GM12878 (cell line): ENCODE results near the gene FABP7. TPM values are rescaled to one million over a fixed set of nuclear protein-coding genes. Genes with fewer than 3 reads are reported as not detected.

ENCODE experiments used
- ATAC-seq: fragments of 200-7000 bp; cut with Tn5 transposase; 3 replicates; pipeline ENCODE4 v1.9.1; 2020; ENCODE audit warnings: mild to moderate bottlenecking, moderate library complexity
- BruUV-seq: library from RNA; stranded (reverse); fragments of 400-500 nt; replicated peaks from 2 replicates; lab custom pipeline; 2021; lab: Mats Ljungman, UMichigan
- CTCF ChIA-PET: fragments of 300-600 bp; sonication (Branson Sonifier 250); formaldehyde crosslinking; extraction: SDS; loops from one replicate; lab custom pipeline; 2021; ENCODE audit warnings: inconsistent platforms; lab: Yijun Ruan, JAX
- POLR2A ChIA-PET: fragments of 350-600 bp; formaldehyde crosslinking; extraction: SDS; loops from one replicate; lab custom pipeline; 2021; ENCODE audit warnings: inconsistent platforms; lab: Charles Lee
- RAD21 ChIA-PET: fragments of 300-600 bp; sonication (Branson Sonifier 250); formaldehyde crosslinking; loops from one replicate; lab custom pipeline; 2023; ENCODE audit warnings: antibody characterized with exemption; ENCODE audit not compliant: unreplicated experiment; lab: Charles Lee
- SMC1A ChIA-PET: fragments of 300-600 bp; sonication (Branson Sonifier 250); formaldehyde crosslinking; loops from one replicate; lab custom pipeline; 2023; ENCODE audit not compliant: unreplicated experiment, uncharacterized antibody; lab: Charles Lee
- DNase-seq: peaks from one replicate; pipeline ENCODE4 v3.0.0-alpha.2; 2011; ENCODE audit warnings: low read depth, low spot score
- FAIRE-seq: peaks from 3 replicates; lab custom pipeline; 2011; peaks lifted over from hg19 to GRCh38; lab: Jason Lieb, UNC
- H2AFZ ChIP-seq: 2 replicates; pipeline ENCODE4 v1.6.0; 2011; ENCODE audit warnings: low read depth, low read length, control low read depth; ENCODE audit not compliant: control insufficient read depth
- H3K27ac ChIP-seq: 2 replicates; pipeline ENCODE4 v1.5.1; 2011; ENCODE audit warnings: control low read depth; ENCODE audit not compliant: control insufficient read depth, insufficient read depth
- H3K27me3 ChIP-seq, 2 experiments: replicated peaks in 1 of 2; 2 replicates each; pipeline versions ENCODE4 v1.6.0 to v1.6.1; 2011; ENCODE audit warnings: low read length in 1 of 2; ENCODE audit not compliant: control insufficient read depth in 2 of 2, insufficient read depth in 2 of 2
- H3K36me3 ChIP-seq, 2 experiments: 2 replicates each; pipeline ENCODE4 v1.5.1; 2011; ENCODE audit warnings: low read length in 1 of 2; ENCODE audit not compliant: control insufficient read depth in 2 of 2, insufficient read depth in 2 of 2
- H3K4me1 ChIP-seq: 2 replicates; pipeline ENCODE4 v1.6.1; 2011; ENCODE audit warnings: mild to moderate bottlenecking, low read length, moderate library complexity, mixed read lengths; ENCODE audit not compliant: control insufficient read depth, insufficient read depth
- H3K4me2 ChIP-seq: 2 replicates; pipeline ENCODE4 v1.6.0; 2011; ENCODE audit warnings: control low read depth; ENCODE audit not compliant: control insufficient read depth, insufficient read depth
- H3K4me3 ChIP-seq: fragments of 200-600 bp; sonication (generic); 2 replicates; pipeline ENCODE4 v1.5.1; 2016
- H3K79me2 ChIP-seq: 2 replicates; pipeline ENCODE4 v1.6.0; 2011; ENCODE audit warnings: low read length; ENCODE audit not compliant: control insufficient read depth, insufficient read depth
- H3K9ac ChIP-seq: 2 replicates; pipeline ENCODE4 v1.8.0; 2011; ENCODE audit warnings: low read length, control low read depth, mixed read lengths; ENCODE audit not compliant: control insufficient read depth, insufficient read depth
- H3K9me3 ChIP-seq: replicated peaks from 3 replicates; pipeline ENCODE4 v1.5.1; 2011; ENCODE audit warnings: mild to moderate bottlenecking, low read length; ENCODE audit not compliant: control insufficient read depth, insufficient read depth
- H4K20me1 ChIP-seq: 2 replicates; pipeline ENCODE4 v1.6.0; 2011; ENCODE audit not compliant: control insufficient read depth, insufficient read depth
- BHLHE40 ChIP-seq, 2 experiments: fragments of 450-650 bp in 1 of 2; IDR thresholded peaks; 2 replicates each; pipeline ENCODE4 v1.6.1; 2011 to 2017; ENCODE audit warnings: low read depth in 2 of 2, borderline replicate concordance in 1 of 2, improper control_type of control experiment in 1 of 2, low read length in 1 of 2, mild to moderate bottlenecking in 1 of 2
- BMI1 ChIP-seq: fragments of 450-650 bp; IDR thresholded peaks from 2 replicates; pipeline ENCODE4 v1.6.1; 2016; ENCODE audit warnings: mild to moderate bottlenecking, moderate library complexity, borderline replicate concordance
- CHD4 ChIP-seq: fragments of 200-600 bp; sonication (generic); IDR thresholded peaks from 2 replicates; pipeline ENCODE4 v1.6.1; 2016; ENCODE audit warnings: mild to moderate bottlenecking
- ETV6 ChIP-seq, 2 experiments: fragments of 450-650 bp in 1 of 2; IDR thresholded peaks in 1 of 2; conservative IDR thresholded peaks in 1 of 2; 2 replicates each; pipeline ENCODE4 v1.6.1; 2014; ENCODE audit warnings: antibody characterized with exemption in 1 of 2, borderline replicate concordance in 1 of 2, low read depth in 1 of 2, mild to moderate bottlenecking in 1 of 2, moderate library complexity in 1 of 2
- HDAC2 ChIP-seq: fragments of 200-600 bp; sonication (generic); IDR thresholded peaks from 2 replicates; pipeline ENCODE4 v1.6.1; 2017
- IRF5 ChIP-seq: fragments of 450-650 bp; IDR thresholded peaks from 2 replicates; pipeline ENCODE4 v1.6.1; 2017; ENCODE audit warnings: borderline replicate concordance
- NFYA ChIP-seq: IDR thresholded peaks from 2 replicates; pipeline ENCODE4 v1.6.1; 2011; ENCODE audit warnings: low read depth, mild to moderate bottlenecking, low read length, improper control_type of control experiment, borderline replicate concordance
- NR2C2 ChIP-seq: IDR thresholded peaks from 2 replicates; pipeline ENCODE4 v1.6.1; 2011; ENCODE audit warnings: borderline replicate concordance, low read depth; ENCODE audit not compliant: control insufficient read depth, insufficient read length
- NRF1 ChIP-seq: conservative IDR thresholded peaks from 2 replicates; pipeline ENCODE4 v1.6.1; 2011; ENCODE audit warnings: mild to moderate bottlenecking, low read depth, low read length, improper control_type of control experiment
- RAD51 ChIP-seq: fragments of 450-650 bp; IDR thresholded peaks from 2 replicates; pipeline ENCODE4 v1.6.1; 2016; ENCODE audit warnings: moderate library complexity, mild to moderate bottlenecking, inconsistent platforms
- SP1 ChIP-seq: IDR thresholded peaks from one replicate; pipeline ENCODE4 v1.6.1; 2011; ENCODE audit warnings: low read depth, low read length
- TBL1XR1 ChIP-seq: IDR thresholded peaks from 2 replicates; pipeline ENCODE4 v1.6.1; 2012; ENCODE audit warnings: low read depth, low read length, improper control_type of control experiment
- WRNIP1 ChIP-seq: IDR thresholded peaks from 2 replicates; pipeline ENCODE4 v1.6.1; 2011; ENCODE audit warnings: low read depth, low read length, improper control_type of control experiment, borderline replicate concordance
- ZNF687 ChIP-seq: fragments of 450-650 bp; IDR thresholded peaks from 2 replicates; pipeline ENCODE4 v1.6.1; 2017; ENCODE audit warnings: mild to moderate bottlenecking, moderate library complexity
- WGBS: methylation state at CpG from one replicate; pipeline ENCODE4 v1.1.6; 2016; ENCODE audit warnings: low lambda C conversion rate; ENCODE audit not compliant: insufficient replicate concordance, insufficient coverage; ENCODE audit errors: missing lambda C conversion rate; 5-methylcytosine and 5-hydroxymethylcytosine counted together
- in situ Hi-C: fragments of 300-500 bp; cut with MboI; formaldehyde crosslinking; loops from 9 replicates; pipeline ENCODE4 v1.14.3; 2018; ENCODE audit warnings: mixed read lengths
- intact Hi-C: fragments of 100-400 bp; cut with micrococcal nuclease; formaldehyde crosslinking; loops from one replicate; pipeline ENCODE4 v1.14.2; 2022; ENCODE audit not compliant: unreplicated experiment
- polyA plus RNA-seq, 11 experiments: library from polyadenylated mRNA; depleted of rRNA in 4 of 11; unstranded in 6 of 11; stranded (reverse) in 5 of 11; fragments of >200 nt; fragmentation: Nextera tagmentation in 4 of 11; fragmentation: Illumina TruSeq in 1 of 11; extraction: Ambion mirVana in 4 of 11; extraction: Trizol in 1 of 11; gene quantifications; 1 replicate in 1 of 11; 2 replicates in 10 of 11; pipeline versions ENCODE4 v1.2.1 to v1.2.3, GENCODE V29; 2011 to 2016; ENCODE audit warnings: inconsistent platforms in 2 of 11, missing spikeins in 2 of 11, low read depth in 1 of 11
- total RNA-seq, 4 experiments: library from RNA; depleted of rRNA in 3 of 4; stranded (reverse); fragments of >200 nt in 3 of 4; fragmentation: Illumina TruSeq in 1 of 4; extraction: Trizol in 1 of 4; gene quantifications; 2 replicates each; pipeline versions ENCODE4 v1.2.1 to v1.2.3, GENCODE V29; 2013 to 2021
- TF ChIP-seq, protein P1 (sequence below): fragments of 450-650 bp; IDR thresholded peaks from 2 replicates; pipeline ENCODE4 v1.6.1; 2018; ENCODE audit warnings: borderline replicate concordance, mild to moderate bottlenecking; ENCODE audit not compliant: partially characterized antibody

The FABP7 gene
- total and polyA plus RNA-seq, 10 of the 15 experiments (the other 5 are each of a cell fraction or from before 2014, with no cell fraction given): not detected

GRCh38 chr6:122735582-122735981, 43.9 kb upstream of the FABP7 start (continued):
- TF ChIP-seq HDAC2 (no peak), IRF5 (no peak)

- Histone ChIP-seq H4K20me1 (no peaks in the 10 kb centered on the region), H3K27me3 (no peaks in the 10 kb centered on the region), H3K27ac (no peak overlapping the region), H3K4me1 (no peaks in the 10 kb centered on the region), H3K36me3 (no peaks in the 10 kb centered on the region), H3K9ac (no peak overlapping the region), H2AFZ (no peak overlapping the region), H3K4me2 (no peak overlapping the region), H3K79me2 (no peaks in the 10 kb centered on the region), H3K9me3 (no peaks in the 10 kb centered on the region), H3K4me3 (no peak overlapping the region)
- no TSS peak for BruUV-seq
- DNase-seq: no peak
- no peak for ATAC-seq
- intact Hi-C loops: no loop called here
- ChIA-PET POLR2A (no interaction called here), RAD21 (interaction anchor here (1.1 kb wide), 1 partner anchor 102 kb away, joined by 4 read pairs; no protein-coding TSS in a partner anchor), SMC1A (interaction anchor here (0.5 to 12.2 kb wide), 6 partner anchors 50 to 103 kb away, joined by 3 to 177 read pairs (median 4); no protein-coding TSS in a partner anchor), CTCF (interaction anchor here (23.5 kb wide), 1 partner anchor 103 kb away, joined by 640 read pairs; no protein-coding TSS in a partner anchor)
- 72% methylated on average over 4 of the region's 4 CpGs for WGBS
- in situ Hi-C loops: no loop called here
- no peak for FAIRE-seq
- TF ChIP-seq CHD4: no peak
- TF ChIP-seq SP1: no peak
- no peak for TF ChIP-seq NFYA
- no peak for TF ChIP-seq TBL1XR1
- no peak for TF ChIP-seq RAD51
- TF ChIP-seq BHLHE40 (IDR thresholded peaks at IDR 0.05; ENCODE audit: borderline replicate concordance in 1 of 2, low read depth in 2 of 2, low read length in 1 of 2): no peak
- no peak for TF ChIP-seq NR2C2
- no peak for TF ChIP-seq WRNIP1
- TF ChIP-seq, protein P1, sequence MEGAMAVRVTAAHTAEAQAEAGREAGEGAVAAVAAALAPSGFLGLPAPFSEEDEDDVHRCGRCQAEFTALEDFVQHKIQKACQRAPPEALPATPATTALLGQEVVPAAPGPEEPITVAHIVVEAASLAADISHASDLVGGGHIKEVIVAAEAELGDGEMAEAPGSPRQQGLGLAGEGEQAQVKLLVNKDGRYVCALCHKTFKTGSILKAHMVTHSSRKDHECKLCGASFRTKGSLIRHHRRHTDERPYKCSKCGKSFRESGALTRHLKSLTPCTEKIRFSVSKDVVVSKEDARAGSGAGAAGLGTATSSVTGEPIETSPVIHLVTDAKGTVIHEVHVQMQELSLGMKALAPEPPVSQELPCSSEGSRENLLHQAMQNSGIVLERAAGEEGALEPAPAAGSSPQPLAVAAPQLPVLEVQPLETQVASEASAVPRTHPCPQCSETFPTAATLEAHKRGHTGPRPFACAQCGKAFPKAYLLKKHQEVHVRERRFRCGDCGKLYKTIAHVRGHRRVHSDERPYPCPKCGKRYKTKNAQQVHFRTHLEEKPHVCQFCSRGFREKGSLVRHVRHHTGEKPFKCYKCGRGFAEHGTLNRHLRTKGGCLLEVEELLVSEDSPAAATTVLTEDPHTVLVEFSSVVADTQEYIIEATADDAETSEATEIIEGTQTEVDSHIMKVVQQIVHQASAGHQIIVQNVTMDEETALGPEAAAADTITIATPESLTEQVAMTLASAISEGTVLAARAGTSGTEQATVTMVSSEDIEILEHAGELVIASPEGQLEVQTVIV: no peak
- no peak for TF ChIP-seq ZNF687
- TF ChIP-seq ETV6 (conservative IDR thresholded peaks at IDR 0.05 in 1 of 2, IDR thresholded peaks at IDR 0.05 in 1 of 2; ENCODE audit: borderline replicate concordance in 1 of 2, low read depth in 1 of 2): no peak
- no peak for TF ChIP-seq BMI1
- TF ChIP-seq NRF1: no peak
Observed at GRCh38 chr6:122736163-122736562, 43.4 kb upstream of the FABP7 start.
